ENCODE measurements around the gene SRXN1. TPM values are rescaled to one million over a fixed set of nuclear protein-coding genes. Genes with fewer than 3 reads are reported as not detected.

SRXN1 gene
- total RNA-seq, 1 experiment from 2014 or later, result 839 TPM

- peak; percentile 76 for DNase-seq (ENCODE audit: extremely low read depth, low read depth)
These were observed 22.7 kb upstream of the SRXN1 start, which contains the start of gene SCRT2 for GRCh38 chr20:675453-676314. Gene SCRT2 (minus strand): TSS chr20:675802. CDS start chr20:675601, 201 bp downstream.

DNA sequence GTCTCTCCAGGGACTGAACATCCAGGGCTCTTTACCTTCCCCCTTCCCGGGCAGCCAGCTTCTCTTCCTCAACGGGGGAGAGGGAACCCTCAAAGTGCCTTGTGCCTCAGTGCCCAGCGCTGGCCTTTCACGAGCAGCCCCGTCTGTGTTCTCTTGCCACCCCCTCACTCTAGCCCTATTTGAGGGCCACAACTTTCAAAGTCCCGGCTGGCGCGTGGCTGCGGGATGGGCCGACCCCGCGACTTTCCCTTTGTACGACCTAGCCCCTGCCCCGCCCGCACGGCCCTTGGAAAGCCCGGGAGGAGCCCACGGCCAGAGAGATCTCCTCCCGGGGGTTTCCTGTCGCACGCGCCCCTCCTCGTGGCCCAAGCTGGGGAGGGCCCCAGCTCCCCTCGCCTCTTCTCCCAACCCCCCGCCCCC, 22.0 kb upstream of the SRXN1 start:
- DNase-seq (ENCODE audit: extremely low read depth, low read depth), result no peak

- DNase-seq (ENCODE audit: extremely low read depth, low read depth), result no peak
These were observed 20.6 kb upstream of the SRXN1 start for GRCh38 chr20:673603-674001.

DNA sequence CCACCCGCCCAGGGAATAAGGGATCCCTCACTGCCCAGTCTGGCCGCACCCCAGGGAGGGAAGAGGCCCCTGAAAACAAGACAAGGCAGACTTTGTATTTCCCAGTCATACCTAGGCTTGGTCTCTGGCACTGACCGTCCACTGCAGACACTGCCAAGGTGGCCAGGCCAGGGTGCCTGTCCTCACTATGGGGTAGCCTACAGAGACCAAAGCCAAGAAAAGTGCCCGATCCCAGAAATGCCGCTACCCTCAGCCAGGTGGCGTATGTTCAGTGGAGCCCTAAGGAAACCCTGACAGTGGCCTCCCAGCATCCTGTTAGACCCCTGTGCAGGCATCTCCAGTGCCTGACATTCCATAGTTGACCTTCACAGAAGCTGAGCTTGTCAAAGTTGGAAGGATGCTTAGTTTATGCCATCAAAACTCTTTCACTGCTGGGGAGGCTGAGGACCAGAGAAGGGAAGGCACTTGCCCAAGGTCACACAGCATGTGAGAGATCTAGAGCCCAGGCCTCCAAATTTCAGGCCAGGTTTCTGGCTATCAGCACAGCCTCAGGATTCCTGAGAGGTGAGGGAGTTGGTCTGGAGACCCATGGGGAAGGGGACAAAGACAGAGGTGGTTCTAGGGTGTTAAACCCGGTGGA, 20.1 kb upstream of the SRXN1 start:
- no peak for DNase-seq (ENCODE audit: extremely low read depth, low read depth)

- no peak for DNase-seq (ENCODE audit: extremely low read depth, low read depth)
These were observed 18.4 kb upstream of the SRXN1 start for GRCh38 chr20:671252-672030.

- DNase-seq (ENCODE audit: extremely low read depth, low read depth), result no peak
These were observed 16.6 kb upstream of the SRXN1 start for GRCh38 chr20:669573-669972.

DNA sequence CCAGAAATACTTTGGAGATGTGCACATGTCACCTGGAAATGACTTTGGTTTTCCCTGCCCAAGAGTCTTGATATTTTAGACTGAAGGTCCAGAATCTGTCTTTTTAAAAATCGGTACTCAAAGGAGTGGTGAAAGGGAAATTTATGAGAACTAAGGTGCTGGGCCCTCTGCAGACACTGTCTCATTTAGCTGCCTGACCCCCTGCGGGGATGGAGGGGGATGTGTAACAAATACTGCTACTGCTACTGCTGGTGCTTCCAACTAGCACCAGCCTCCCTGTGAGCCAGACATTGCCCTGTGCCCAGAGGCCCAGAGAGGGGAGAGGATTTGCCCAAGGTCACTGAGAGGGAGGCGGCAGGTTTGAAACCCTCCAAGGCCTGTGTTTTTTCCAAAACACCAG, 15.6 kb upstream of the SRXN1 start:
- no peak for DNase-seq (ENCODE audit: extremely low read depth, low read depth)

- no peak for DNase-seq (ENCODE audit: extremely low read depth, low read depth)
These were observed 15.1 kb upstream of the SRXN1 start for GRCh38 chr20:668050-668449.

DNA sequence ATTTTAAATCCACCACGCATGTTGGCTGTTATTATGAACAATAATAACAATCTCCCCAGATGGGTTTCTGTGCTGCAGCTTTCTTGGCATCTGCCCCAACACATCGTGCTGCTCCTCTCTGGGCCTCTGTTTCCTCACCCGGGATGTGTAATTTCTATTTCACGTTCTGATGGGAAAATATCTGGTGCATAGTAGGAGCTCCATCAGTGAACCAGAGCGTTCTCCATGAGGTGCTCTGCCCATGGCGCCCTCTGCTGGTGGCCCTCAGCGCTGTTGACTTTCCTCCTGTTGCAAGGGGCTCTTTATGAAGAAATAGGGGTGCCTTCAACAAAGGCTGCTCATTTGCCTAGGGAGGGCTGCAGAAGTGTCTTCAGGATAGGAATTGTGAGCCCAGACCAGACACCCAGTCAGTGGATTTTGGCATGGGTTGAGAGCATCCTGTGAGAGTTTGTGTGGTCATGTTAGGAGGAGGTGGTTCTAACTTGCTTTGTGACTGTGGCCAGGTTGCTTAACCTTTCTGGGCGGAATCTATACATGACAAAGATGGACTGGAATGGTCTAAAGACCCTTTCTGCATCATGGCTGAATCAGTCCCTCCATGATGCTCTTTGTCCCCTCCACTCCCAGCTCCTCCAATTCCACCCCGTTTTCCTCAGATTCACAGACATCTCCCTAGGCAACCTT, 14.5 kb upstream of the SRXN1 start:
- DNase-seq (ENCODE audit: extremely low read depth, low read depth), result no peak

DNA sequence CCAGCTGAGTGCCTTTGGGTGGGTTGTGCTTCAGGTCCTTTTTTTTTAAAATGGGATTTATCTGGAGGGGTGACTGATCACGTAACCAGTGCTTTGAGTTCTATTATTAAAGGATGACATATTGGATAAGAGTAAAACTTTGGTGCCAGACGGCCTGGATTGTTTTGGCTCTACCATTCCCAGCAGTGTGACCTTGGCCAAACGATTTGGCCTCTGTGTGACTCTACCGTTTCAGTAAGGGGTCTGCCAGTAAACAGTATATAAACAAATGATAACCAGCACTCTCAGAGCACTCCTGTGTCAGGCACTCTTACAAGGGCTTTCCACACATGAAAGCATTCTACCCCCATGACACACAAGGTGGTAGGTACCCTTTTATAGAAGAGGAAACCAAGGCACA, 13.9 kb upstream of the SRXN1 start:
- DNase-seq (ENCODE audit: extremely low read depth, low read depth), result no peak

DNA sequence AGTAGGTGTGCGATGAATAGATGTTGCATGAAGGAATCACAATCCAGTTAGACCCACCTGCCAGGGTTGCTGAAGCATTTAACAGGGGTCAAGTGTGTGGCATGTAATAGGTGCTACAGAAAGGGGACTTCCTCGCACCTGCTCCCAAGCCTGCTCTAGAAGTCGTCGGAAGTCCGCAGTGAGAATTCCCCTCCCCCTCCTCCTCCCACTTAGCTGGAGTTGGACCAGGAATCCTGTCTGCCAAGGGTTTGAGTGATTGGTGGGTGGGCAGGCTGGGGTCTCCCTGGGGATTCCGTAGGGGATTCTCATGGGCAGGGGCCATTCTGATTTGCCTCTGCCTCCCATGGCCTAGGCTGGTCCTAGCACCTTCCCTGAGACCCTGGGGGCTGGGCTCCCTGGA, 12.3 kb upstream of the SRXN1 start:
- no peak for DNase-seq (ENCODE audit: extremely low read depth, low read depth)

GRCh38 chr20:664576-664975, 11.6 kb upstream of the SRXN1 start:
- DNase-seq (ENCODE audit: extremely low read depth, low read depth), result no peak

GRCh38 chr20:664151-664550, 11.2 kb upstream of the SRXN1 start:
- no peak for DNase-seq (ENCODE audit: extremely low read depth, low read depth)

DNA sequence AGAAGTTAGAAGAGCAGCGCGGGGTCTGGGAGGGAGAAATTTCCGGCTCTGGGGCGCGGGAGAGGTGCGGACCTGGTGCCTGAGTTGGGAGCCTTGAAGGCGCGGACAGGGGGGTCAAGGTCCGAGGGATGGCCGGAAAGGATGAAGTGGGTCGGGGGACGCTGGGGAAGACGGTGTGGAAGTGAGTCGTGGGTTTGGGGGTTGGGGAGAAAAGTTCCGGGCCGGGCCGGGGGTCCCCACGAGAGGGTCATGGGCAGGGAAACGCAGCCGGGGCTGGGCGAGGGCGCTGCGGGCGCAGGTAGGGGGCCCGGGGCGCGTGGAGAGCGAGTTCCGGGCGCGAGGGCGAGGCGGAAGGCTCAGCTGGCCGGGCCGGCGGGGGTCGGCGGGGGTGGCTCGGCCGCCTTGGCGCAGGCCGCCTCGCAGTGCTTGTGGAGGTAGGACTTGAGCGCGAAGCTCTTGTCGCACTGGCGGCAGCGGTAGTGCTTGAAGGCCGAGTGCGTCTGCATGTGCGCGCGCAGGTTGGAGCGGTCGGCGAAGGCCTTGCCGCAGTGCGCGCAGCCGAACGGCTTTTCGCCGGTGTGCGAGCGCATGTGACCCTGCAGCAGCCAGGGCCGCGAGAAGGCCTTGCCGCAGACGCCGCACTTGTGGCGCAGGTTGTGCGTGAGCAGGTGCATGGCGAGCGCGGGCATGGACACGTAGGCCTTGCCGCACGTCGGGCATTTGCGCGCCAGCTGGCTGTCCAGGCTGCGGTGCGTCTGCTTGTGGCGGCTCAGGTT, 10.5 kb upstream of the SRXN1 start:
- no peak for DNase-seq (ENCODE audit: extremely low read depth, low read depth)

GRCh38 chr20:662277-663192, 9.5 kb upstream of the SRXN1 start:
- no peak for DNase-seq (ENCODE audit: extremely low read depth, low read depth)

DNA sequence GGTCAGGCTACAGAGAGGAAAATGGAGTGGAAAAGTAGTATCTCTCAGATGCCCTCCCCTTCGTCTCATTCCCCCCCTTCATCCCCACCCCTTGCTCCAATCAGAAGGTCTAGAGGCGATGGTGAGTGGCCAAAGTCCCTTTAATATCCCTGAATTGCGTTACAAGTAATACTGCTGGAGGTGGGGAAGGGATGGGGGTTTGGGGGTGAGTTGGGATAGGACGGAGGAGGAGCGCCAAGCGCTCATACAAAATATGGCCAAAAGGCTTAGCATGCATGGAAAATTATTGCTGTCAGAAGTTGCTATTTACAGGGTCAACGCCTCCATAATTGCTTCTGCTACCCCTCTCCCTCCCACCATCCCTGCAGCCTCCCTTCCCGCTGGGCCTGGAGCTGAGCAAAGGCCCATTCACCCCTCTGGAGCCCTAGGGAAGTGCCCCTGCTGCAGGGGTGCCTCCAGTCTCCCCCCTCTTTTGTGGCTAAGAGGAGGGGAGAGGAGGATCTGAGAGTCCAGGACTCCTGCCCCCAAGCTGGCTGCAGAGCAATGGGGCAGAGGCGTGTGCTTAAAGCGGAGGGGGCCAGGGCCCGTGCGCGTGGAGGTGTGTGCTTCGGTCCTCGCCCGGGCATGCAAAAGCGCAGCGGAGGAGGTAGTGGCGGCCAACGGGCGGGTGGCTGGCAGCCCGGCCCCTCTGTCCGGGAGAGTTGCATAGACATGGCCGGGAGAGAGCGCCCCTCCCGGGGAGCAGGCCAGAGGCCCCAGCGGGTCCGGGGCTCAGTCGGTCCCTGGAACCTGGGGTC, 8.7 kb upstream of the SRXN1 start:
- no peak for DNase-seq (ENCODE audit: extremely low read depth, low read depth)

GRCh38 chr20:658731-659291, 5.8 kb upstream of the SRXN1 start:
- no peak for DNase-seq (ENCODE audit: extremely low read depth, low read depth)

DNA sequence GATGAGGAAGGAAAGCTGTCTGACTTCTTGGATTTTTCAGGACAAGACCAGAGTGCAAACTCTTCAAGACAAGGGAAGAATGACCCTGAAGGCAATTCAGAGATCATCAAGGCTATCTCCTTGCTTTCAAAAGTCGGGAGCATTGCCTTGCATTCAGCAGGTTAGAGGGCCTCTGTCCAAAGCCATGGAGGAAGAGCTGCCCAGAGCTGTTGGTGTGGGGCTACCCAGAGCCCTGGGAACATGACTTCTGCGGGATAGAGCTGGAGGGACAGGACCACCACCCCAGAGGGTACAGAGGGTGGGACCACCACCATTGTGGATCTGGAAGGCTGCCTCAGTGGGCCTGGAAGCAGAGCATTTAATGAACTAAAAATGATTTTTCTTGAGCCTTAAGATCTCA, 5.2 kb upstream of the SRXN1 start:
- DNase-seq (ENCODE audit: extremely low read depth, low read depth), result no peak

Measured in NCI-H460 (cell line).